ENCODE results near the gene ZNF682.
"Not testable (repeated sequence)": the region's sequence is repeated elsewhere in the genome, so short reads cannot be mapped to it uniquely, and the experiment has no call there.

The ZNF682 gene

DNA sequence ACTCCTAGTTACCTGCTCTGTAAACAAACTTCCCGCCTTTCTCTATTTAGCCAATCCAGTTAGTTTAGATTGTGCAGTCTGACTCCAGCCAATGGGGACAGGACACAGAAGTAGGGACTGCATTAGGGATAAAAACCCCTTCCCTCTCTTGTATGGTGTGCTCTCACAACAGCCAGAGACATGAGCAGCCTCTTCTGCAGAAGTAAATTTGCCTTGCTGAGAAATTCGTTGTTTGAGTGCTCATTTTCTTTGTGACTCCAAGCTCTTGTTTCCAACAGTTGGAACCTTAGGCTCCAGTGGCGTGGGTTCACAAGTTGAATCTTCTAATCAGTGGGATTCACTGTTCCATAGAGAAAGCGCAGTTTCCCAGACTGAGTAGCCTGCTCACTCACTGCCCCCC is 72.4 kb downstream of the ZNF682 start:
- no peak for DNase-seq

DNA sequence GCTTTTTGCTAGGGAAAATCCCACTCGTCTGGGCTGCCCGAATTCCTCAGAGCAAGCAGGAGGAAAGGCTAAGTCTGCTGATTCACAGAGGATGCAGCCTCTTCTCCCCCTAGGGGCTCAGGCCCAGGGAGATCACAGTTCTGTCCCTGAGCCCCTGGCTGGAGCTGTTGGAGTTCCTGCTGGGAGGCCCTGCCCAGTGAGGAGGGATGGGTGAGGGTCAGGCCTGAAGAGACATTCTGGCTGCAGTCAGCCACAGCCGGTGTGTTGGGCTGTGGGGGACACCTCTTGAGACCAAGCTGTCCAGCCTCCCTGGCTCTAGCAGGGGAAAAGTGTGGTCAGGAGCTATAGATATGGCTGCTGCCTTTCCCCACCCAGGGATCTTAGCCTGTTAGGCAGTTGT is 73.2 kb downstream of the ZNF682 start:
- not testable (repeated sequence) for DNase-seq

DNA sequence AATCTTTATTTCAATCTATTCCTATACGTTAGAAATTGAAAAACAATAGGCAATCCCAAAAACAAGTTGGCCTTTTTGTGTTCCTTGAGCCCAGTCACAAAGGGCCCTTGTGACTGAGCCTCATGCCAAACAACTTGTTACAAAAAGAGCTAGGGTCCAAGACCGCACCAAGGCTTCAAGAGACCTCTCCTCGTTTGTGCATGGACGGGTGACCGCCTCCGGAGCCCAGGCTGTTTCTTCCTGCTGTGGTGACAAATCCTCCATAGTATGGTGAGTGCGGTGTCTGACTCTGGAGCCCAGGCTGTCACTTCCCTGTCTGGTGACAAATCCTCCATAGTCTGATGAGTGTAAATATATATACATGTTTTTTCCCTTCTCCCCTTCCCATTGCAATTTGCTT is 74.9 kb downstream of the ZNF682 start:
- no peak for DNase-seq

DNA sequence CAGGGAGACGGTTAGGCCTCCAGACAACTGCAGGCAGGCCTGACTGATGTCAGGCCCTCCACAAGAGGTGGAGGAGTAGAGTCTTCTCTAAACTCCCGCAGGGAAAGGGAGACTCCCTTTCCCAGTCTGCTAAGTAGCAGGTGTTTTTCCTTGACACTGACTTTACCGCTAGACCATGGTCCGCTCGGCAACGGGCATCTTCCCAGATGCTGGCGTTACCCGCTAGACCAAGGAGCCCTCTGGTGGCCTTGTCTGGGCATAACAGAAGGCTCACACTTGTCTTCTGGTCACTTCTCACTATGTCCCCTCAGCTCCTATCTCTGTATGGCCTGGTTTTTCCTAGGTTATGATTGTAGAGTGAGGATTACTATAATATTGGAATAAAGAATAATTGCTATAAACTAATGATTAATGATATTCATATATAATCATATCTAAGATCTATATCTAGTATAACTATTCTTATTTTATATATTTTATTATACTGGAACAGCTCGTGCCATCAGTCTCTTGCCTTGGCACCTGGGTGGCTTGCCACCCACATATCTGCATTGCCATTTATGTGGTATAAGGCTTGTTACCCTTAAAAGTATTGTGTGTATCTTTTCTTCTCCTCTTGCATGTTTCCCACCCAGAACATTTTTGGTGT is 80.0 kb downstream of the ZNF682 start:
- peak; percentile 70 for DNase-seq

DNA sequence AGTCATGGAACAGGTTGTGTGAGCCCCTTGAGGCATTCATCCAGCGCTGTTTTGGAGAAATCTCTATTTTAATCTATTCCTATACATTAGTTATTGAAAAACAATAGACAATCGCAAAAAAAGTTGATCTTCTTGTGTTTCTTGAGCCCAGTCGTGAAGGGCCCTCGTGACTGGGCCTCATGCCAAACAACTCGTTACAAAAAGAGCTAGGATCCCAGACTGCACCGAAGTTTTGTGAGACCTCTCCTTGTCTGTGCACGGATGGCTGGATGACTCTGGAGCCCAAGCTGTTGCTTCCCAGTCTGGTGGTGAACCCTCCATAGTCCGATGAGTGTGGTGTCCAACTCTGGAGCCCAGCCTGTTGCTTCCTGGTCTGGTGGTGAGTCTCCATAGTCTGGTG is 81.5 kb downstream of the ZNF682 start:
- DNase-seq = not testable (repeated sequence)

DNA sequence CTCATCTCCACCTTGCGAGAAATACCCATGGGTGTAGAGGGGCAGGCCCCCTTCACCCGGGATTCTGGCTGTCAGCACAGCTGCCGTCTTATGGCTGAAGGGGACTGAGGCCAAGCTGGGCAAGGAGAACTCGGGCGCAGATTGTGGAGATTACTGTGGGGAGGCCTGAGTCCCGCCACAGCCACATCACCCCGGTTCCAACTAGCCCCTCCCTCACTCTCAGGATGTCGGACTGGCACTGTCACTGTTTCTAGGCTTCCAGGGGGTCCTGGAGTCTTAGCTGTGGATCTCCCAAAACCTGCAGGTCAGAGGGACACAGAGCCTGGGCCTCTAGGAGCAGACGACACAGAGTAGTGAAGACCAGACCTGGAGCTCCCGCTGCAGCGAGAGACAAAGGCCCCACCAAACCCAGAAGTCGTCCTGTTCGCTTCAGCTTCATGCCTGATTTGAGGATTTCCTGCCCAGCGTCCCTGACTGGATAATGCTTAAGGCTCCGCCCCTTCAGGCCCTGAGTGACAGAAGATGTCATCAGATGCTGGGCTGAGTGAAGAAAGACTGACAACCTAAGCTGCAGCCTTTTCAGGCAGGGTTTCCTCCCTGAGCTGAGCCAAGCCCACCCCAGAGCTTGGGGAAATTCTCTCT is 82.8 kb downstream of the ZNF682 start:
- no peak for DNase-seq

DNA sequence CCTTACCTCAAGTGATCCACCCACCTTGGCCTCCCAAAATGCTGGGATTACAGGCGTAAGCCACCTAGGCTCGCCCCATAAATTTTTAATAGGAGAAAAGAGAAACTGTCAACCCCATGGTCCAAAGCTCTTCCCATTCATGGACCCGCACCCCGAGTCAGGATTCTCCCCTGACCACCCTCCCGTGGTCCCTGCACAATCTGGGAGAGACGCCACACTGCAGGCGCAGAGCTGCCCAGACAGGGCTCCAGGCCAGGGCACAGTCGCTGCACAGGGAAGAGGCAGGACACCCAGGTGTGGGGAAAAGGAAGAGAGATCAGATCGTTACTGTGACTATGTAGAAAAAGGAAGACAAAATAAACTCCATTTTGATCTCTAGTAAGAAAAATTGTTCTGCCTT is 84.1 kb downstream of the ZNF682 start:
- DNase-seq = no peak
